Fibroblast of the aortic adventitia (primary cell): ENCODE measurements around the gene EAF1. TPM values are rescaled to one million over a fixed set of nuclear protein-coding genes. Genes with fewer than 3 reads are reported as not detected.
A peak's percentile ranks its signal among the peaks of the same experiment; 100 is the strongest.

Experiments used
- DNase-seq: peaks from one replicate; pipeline ENCODE4 v3.0.0-alpha.2; 2010; ENCODE audit warnings: low read depth
- H3K4me3 ChIP-seq: 2 replicates; pipeline ENCODE4 v1.5.1; 2011; ENCODE audit warnings: low read depth, mild to moderate bottlenecking, control low read depth, low read length, moderate library complexity
- CTCF ChIP-seq: IDR thresholded peaks from 2 replicates; pipeline ENCODE4 v1.5.1; 2011; ENCODE audit warnings: mild to moderate bottlenecking, low read length, control low read depth, inconsistent platforms; ENCODE audit not compliant: insufficient read depth
- total RNA-seq: library from RNA; depleted of rRNA; stranded (reverse); fragments of >200 nt; gene quantifications from 2 replicates; pipeline ENCODE4 v1.2.3, GENCODE V29; 2012; ENCODE audit warnings: low replicate concordance

EAF1 gene
- total RNA-seq, 1 donor: 21.1 TPM

- no peak for DNase-seq
- H3K4me3 ChIP-seq: no peak overlapping the region
- no peak for TF ChIP-seq CTCF
Measured at GRCh38 chr3:15430624-15431023, 3.2 kb downstream of the EAF1 start.

- no peak overlapping the region for H3K4me3 ChIP-seq
- TF ChIP-seq CTCF: no peak
- DNase-seq: no peak
Measured at GRCh38 chr3:15431256-15431837, 3.9 kb downstream of the EAF1 start.

- H3K4me3 ChIP-seq: no peak overlapping the region
- TF ChIP-seq CTCF: no peak
- no peak for DNase-seq
Measured at GRCh38 chr3:15433531-15433930, 6.1 kb downstream of the EAF1 start.

GRCh38 chr3:15434756-15435155 is 7.4 kb downstream of the EAF1 start:
- no peak overlapping the region for H3K4me3 ChIP-seq
- no peak for DNase-seq
- TF ChIP-seq CTCF: no peak

GRCh38 chr3:15436246-15436645 is 8.8 kb downstream of the EAF1 start:
- no peak overlapping the region for H3K4me3 ChIP-seq
- no peak for TF ChIP-seq CTCF
- no peak for DNase-seq

- peak; percentile 80 for DNase-seq
- no peak for TF ChIP-seq CTCF
- no peak overlapping the region for H3K4me3 ChIP-seq
Measured at GRCh38 chr3:15438983-15439382, 11.6 kb downstream of the EAF1 start.

GRCh38 chr3:15439476-15439875 is 12.1 kb downstream of the EAF1 start:
- DNase-seq: peak; percentile 30
- no peak overlapping the region for H3K4me3 ChIP-seq
- no peak for TF ChIP-seq CTCF
